ENCODE measurements around the gene CEP131.

DNA sequence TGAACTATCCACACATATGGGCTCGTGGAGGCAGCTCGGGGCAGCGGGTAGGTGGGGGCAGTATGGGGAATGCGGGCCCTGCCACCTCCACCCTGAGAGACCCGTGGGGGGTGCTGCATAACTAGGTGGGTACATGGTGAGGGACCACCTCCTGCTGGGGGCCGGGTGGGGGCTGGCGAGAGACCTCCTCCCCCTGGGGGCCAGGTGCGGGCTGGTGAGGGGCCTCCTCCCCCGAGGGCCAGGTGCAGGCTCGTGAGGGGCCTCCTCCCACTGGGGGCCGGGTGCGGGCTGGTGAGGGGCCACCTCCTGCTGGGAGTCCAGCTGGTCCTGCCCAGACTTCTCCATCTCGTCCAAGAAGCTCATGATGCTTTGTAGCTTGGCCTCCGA, 25.4 kb downstream of the CEP131 start:
- TF ChIP-seq, protein P1, sequence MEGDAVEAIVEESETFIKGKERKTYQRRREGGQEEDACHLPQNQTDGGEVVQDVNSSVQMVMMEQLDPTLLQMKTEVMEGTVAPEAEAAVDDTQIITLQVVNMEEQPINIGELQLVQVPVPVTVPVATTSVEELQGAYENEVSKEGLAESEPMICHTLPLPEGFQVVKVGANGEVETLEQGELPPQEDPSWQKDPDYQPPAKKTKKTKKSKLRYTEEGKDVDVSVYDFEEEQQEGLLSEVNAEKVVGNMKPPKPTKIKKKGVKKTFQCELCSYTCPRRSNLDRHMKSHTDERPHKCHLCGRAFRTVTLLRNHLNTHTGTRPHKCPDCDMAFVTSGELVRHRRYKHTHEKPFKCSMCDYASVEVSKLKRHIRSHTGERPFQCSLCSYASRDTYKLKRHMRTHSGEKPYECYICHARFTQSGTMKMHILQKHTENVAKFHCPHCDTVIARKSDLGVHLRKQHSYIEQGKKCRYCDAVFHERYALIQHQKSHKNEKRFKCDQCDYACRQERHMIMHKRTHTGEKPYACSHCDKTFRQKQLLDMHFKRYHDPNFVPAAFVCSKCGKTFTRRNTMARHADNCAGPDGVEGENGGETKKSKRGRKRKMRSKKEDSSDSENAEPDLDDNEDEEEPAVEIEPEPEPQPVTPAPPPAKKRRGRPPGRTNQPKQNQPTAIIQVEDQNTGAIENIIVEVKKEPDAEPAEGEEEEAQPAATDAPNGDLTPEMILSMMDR (IDR thresholded peaks at IDR 0.05), result no peak
- TF ChIP-seq POLR2A (IDR thresholded peaks at IDR 0.05), result no peak
